IMR-90 (cell line): ENCODE data around the gene ADAMTS18. TPM values are rescaled to one million over a fixed set of nuclear protein-coding genes. Genes with fewer than 3 reads are reported as not detected.

Experiments used
- ATAC-seq: fragments of 200-7000 bp; cut with Tn5 transposase; 2 replicates; pipeline ENCODE4 v1.9.1; 2020; ENCODE audit warnings: low read depth, mild to moderate bottlenecking, moderate library complexity
- BruUV-seq: library from RNA; stranded (reverse); fragments of 400-500 nt; replicated peaks from 2 replicates; lab custom pipeline; 2021; lab: Mats Ljungman, UMichigan
- CTCF ChIA-PET: fragments of 300-600 bp; formaldehyde crosslinking; extraction: SDS; loops from one replicate; lab custom pipeline; 2021; ENCODE audit warnings: antibody characterized with exemption; lab: Yijun Ruan, JAX
- POLR2A ChIA-PET: fragments of 300-600 bp; sonication (Branson Sonifier 250); formaldehyde crosslinking; loops from one replicate; lab custom pipeline; 2022; ENCODE audit warnings: antibody characterized with exemption; ENCODE audit not compliant: unreplicated experiment; lab: Charles Lee
- DNase-seq: peaks from one replicate; pipeline ENCODE4 v3.0.0; 2013
- H2AFZ ChIP-seq: replicated peaks from 2 replicates; pipeline ENCODE3; 2013; ENCODE audit warnings: low read length, mild to moderate bottlenecking; ENCODE audit not compliant: poor library complexity
- H2AK5ac ChIP-seq: 2 replicates; pipeline ENCODE4 v1.6.1; 2013; ENCODE audit warnings: low read depth, low read length, inconsistent platforms
- H2AK9ac ChIP-seq: replicated peaks from 2 replicates; pipeline ENCODE3; 2013; ENCODE audit warnings: mild to moderate bottlenecking, low read depth, low read length, moderate library complexity; ENCODE audit not compliant: poor library complexity
- H2BK120ac ChIP-seq: 2 replicates; pipeline ENCODE4 v1.6.1; 2013; ENCODE audit warnings: low read depth, low read length, inconsistent platforms
- H2BK15ac ChIP-seq: 3 replicates; pipeline ENCODE4 v1.6.1; 2013; ENCODE audit warnings: low read depth, low read length, inconsistent platforms
- H2BK20ac ChIP-seq: 2 replicates; pipeline ENCODE4 v1.6.1; 2013; ENCODE audit warnings: low read depth, mild to moderate bottlenecking, inconsistent platforms, low read length, moderate library complexity
- H2BK5ac ChIP-seq: 2 replicates; pipeline ENCODE4 v1.6.1; 2013; ENCODE audit warnings: mild to moderate bottlenecking, low read depth, low read length, inconsistent platforms; ENCODE audit not compliant: poor library complexity, severe bottlenecking
- H3K14ac ChIP-seq: replicated peaks from 2 replicates; pipeline ENCODE4 v1.6.1; 2013; ENCODE audit warnings: low read depth, low read length, inconsistent platforms
- H3K18ac ChIP-seq: 2 replicates; pipeline ENCODE4 v1.6.1; 2013; ENCODE audit warnings: low read depth, low read length, control low read depth
- H3K23ac ChIP-seq: 2 replicates; pipeline ENCODE4 v1.6.1; 2013; ENCODE audit warnings: low read depth, low read length, inconsistent platforms
- H3K27ac ChIP-seq: 2 replicates; pipeline ENCODE4 v1.5.1; 2013; ENCODE audit warnings: mild to moderate bottlenecking, control low read depth, low read length; ENCODE audit not compliant: insufficient read depth
- H3K27me3 ChIP-seq: 2 replicates; pipeline ENCODE4 v1.6.1; 2013; ENCODE audit warnings: low read length; ENCODE audit not compliant: control insufficient read depth, insufficient read depth
- H3K36me3 ChIP-seq: 2 replicates; pipeline ENCODE4 v1.6.1; 2013; ENCODE audit warnings: low read length, mixed read lengths; ENCODE audit not compliant: control insufficient read depth, insufficient read depth
- H3K4ac ChIP-seq: 2 replicates; pipeline ENCODE4 v1.6.1; 2013; ENCODE audit warnings: low read depth, low read length, inconsistent platforms
- H3K4me1 ChIP-seq: 2 replicates; pipeline ENCODE4 v1.6.1; 2013; ENCODE audit warnings: low read length, mixed read lengths; ENCODE audit not compliant: control insufficient read depth, insufficient read depth
- H3K4me2 ChIP-seq: 2 replicates; pipeline ENCODE4 v1.6.1; 2013; ENCODE audit warnings: low read depth, mild to moderate bottlenecking, control low read depth, low read length, moderate library complexity
- H3K4me3 ChIP-seq: 2 replicates; pipeline ENCODE4 v1.5.1; 2013; ENCODE audit warnings: low read depth, mild to moderate bottlenecking, control low read depth, low read length, moderate library complexity; ENCODE audit not compliant: insufficient read depth
- H3K56ac ChIP-seq: 2 replicates; pipeline ENCODE4 v1.6.1; 2013; ENCODE audit warnings: low read length, inconsistent platforms; ENCODE audit not compliant: insufficient read depth; ENCODE audit errors: extremely low read depth
- H3K79me1 ChIP-seq, 2 experiments: 2 replicates each; pipeline ENCODE4 v1.6.1; 2013; ENCODE audit warnings: low read length in 2 of 2, inconsistent platforms in 1 of 2, low read depth in 1 of 2
- H3K9ac ChIP-seq: 2 replicates; pipeline ENCODE4 v1.6.1; 2013; ENCODE audit warnings: low read depth, low read length, control low read depth
- H3K9me1 ChIP-seq: 2 replicates; pipeline ENCODE4 v1.6.1; 2013; ENCODE audit warnings: low read length, inconsistent platforms; ENCODE audit not compliant: insufficient read depth
- H3K9me3 ChIP-seq: 2 replicates; pipeline ENCODE4 v1.6.1; 2013; ENCODE audit warnings: low read length; ENCODE audit not compliant: control insufficient read depth, insufficient read depth
- H4K20me1 ChIP-seq: 2 replicates; pipeline ENCODE4 v1.6.1; 2013; ENCODE audit warnings: low read length, inconsistent platforms; ENCODE audit not compliant: insufficient read depth
- H4K5ac ChIP-seq: 2 replicates; pipeline ENCODE4 v1.6.1; 2013; ENCODE audit warnings: mild to moderate bottlenecking, low read depth, low read length, control low read depth
- H4K8ac ChIP-seq, 2 experiments: 2 replicates each; pipeline ENCODE4 v1.6.1; 2013; ENCODE audit warnings: low read depth in 2 of 2, low read length in 2 of 2, control low read depth in 1 of 2, inconsistent platforms in 1 of 2
- H4K91ac ChIP-seq: 2 replicates; pipeline ENCODE4 v1.6.1; 2013; ENCODE audit warnings: low read depth, low read length, inconsistent platforms; ENCODE audit not compliant: insufficient read depth
- BHLHE40 ChIP-seq: fragments of 150-350 bp; IDR thresholded peaks from 2 replicates; pipeline ENCODE4 v1.6.1; 2016; ENCODE audit warnings: mild to moderate bottlenecking, low read depth, low read length
- CEBPB ChIP-seq: IDR thresholded peaks from 2 replicates; pipeline ENCODE4 v1.6.1; 2012; ENCODE audit warnings: low read depth, low read length, improper control_type of control experiment
- CHD1 ChIP-seq: IDR thresholded peaks from 2 replicates; pipeline ENCODE4 v1.6.1; 2012; ENCODE audit warnings: low read depth, low read length, improper control_type of control experiment
- CTCF ChIP-seq: conservative IDR thresholded peaks from 2 replicates; pipeline ENCODE4 v1.5.1; 2012; ENCODE audit warnings: mild to moderate bottlenecking, low read depth, low read length, improper control_type of control experiment
- FOS ChIP-seq: fragments of 150-350 bp; IDR thresholded peaks from 2 replicates; pipeline ENCODE4 v1.6.1; 2016; ENCODE audit warnings: low read depth, low read length
- MAFK ChIP-seq: IDR thresholded peaks from 2 replicates; pipeline ENCODE4 v1.6.1; 2012; ENCODE audit warnings: low read depth, low read length, improper control_type of control experiment
- MAZ ChIP-seq: IDR thresholded peaks from 2 replicates; pipeline ENCODE4 v1.6.1; 2012; ENCODE audit warnings: low read depth, mild to moderate bottlenecking, low read length, improper control_type of control experiment, moderate library complexity, borderline replicate concordance
- MXI1 ChIP-seq: IDR thresholded peaks from 2 replicates; pipeline ENCODE4 v1.6.1; 2012; ENCODE audit warnings: low read depth, mild to moderate bottlenecking, low read length, moderate library complexity, borderline replicate concordance
- NFE2L2 ChIP-seq: fragments of 150-350 bp; IDR thresholded peaks from 2 replicates; pipeline ENCODE4 v1.6.1; 2016; ENCODE audit warnings: low read depth, mild to moderate bottlenecking, low read length
- POLR2A ChIP-seq: IDR thresholded peaks from 2 replicates; pipeline ENCODE4 v1.6.1; 2012; ENCODE audit warnings: mild to moderate bottlenecking, low read depth, low read length
- RCOR1 ChIP-seq: IDR thresholded peaks from 2 replicates; pipeline ENCODE4 v1.6.1; 2012; ENCODE audit warnings: mild to moderate bottlenecking, low read length, improper control_type of control experiment; ENCODE audit not compliant: insufficient replicate concordance
- RFX5 ChIP-seq: IDR thresholded peaks from 2 replicates; pipeline ENCODE4 v1.8.0; 2012; ENCODE audit warnings: low read depth, mild to moderate bottlenecking, low read length, moderate library complexity
- SMC3 ChIP-seq: fragments of 150-350 bp; IDR thresholded peaks from 2 replicates; pipeline ENCODE4 v1.6.1; 2016; ENCODE audit warnings: low read depth, mild to moderate bottlenecking, antibody characterized with exemption, low read length, moderate library complexity
- USF2 ChIP-seq: fragments of 150-350 bp; IDR thresholded peaks from 2 replicates; pipeline ENCODE4 v1.6.1; 2017; ENCODE audit warnings: mild to moderate bottlenecking, antibody characterized with exemption, low read length, low read depth
- WGBS, 2 experiments: methylation state at CpG; one replicate each; pipeline versions ENCODE4 v1.1.5 to v1.1.7; 2013; ENCODE audit warnings: missing lambda C conversion rate in 2 of 2; ENCODE audit not compliant: insufficient read length in 1 of 2; ENCODE audit errors: extremely low coverage in 2 of 2; 5-methylcytosine and 5-hydroxymethylcytosine counted together
- dilution Hi-C: fragments of 300-500 bp; cut with HindIII; formaldehyde crosslinking; loops from one replicate; pipeline ENCODE4 v1.14.3; 2018; ENCODE audit warnings: low sequenced_read_pairs; ENCODE audit not compliant: unreplicated experiment
- in situ Hi-C: fragments of 300-500 bp; cut with MboI; formaldehyde crosslinking; loops from 3 replicates; pipeline ENCODE4 v1.14.3; 2019; ENCODE audit warnings: low sequenced_read_pairs, inconsistent platforms, mixed read lengths
- intact Hi-C: fragments of 100-400 bp; cut with micrococcal nuclease; formaldehyde crosslinking; loops from 2 replicates; pipeline ENCODE4 v1.10.0; 2022
- polyA plus RNA-seq, 3 experiments: library from polyadenylated mRNA; depleted of rRNA; stranded (reverse); fragments of >200 nt; gene quantifications; 2 replicates each; pipeline ENCODE4 v1.2.3, GENCODE V29; 2012; ENCODE audit warnings: low replicate concordance in 1 of 3
- total RNA-seq: library from RNA; depleted of rRNA; stranded (reverse); fragments of >200 nt; gene quantifications from 2 replicates; pipeline ENCODE4 v1.2.3, GENCODE V29; 2012
- TF ChIP-seq, protein P1 (sequence below): fragments of 150-350 bp; IDR thresholded peaks from 2 replicates; pipeline ENCODE4 v1.6.1; 2016; ENCODE audit warnings: low read depth, mild to moderate bottlenecking, low read length, moderate library complexity, borderline replicate concordance

Gene ADAMTS18
- total and polyA plus RNA-seq, 2 of the 4 experiments (the other 2 are of a cell fraction), result not detected

GRCh38 chr16:77344341-77344740 is 90.5 kb downstream of the ADAMTS18 start:
- in situ Hi-C loops, result no loop called here
- dilution Hi-C loops, result no loop called here
- H3K36me3 ChIP-seq, result no peaks in the 10 kb centered on the region
- ATAC-seq, result no peak
- no peak for TF ChIP-seq SMC3
- no peak for TF ChIP-seq CEBPB
- no peak for TF ChIP-seq USF2
- no peak for TF ChIP-seq MXI1
- no peak for TF ChIP-seq CHD1
- TF ChIP-seq MAFK, result no peak
- no peak for TF ChIP-seq RFX5
- TF ChIP-seq MAZ, result no peak
- no peak for TF ChIP-seq POLR2A
- TF ChIP-seq, protein P1, sequence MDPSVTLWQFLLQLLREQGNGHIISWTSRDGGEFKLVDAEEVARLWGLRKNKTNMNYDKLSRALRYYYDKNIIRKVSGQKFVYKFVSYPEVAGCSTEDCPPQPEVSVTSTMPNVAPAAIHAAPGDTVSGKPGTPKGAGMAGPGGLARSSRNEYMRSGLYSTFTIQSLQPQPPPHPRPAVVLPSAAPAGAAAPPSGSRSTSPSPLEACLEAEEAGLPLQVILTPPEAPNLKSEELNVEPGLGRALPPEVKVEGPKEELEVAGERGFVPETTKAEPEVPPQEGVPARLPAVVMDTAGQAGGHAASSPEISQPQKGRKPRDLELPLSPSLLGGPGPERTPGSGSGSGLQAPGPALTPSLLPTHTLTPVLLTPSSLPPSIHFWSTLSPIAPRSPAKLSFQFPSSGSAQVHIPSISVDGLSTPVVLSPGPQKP, result no peak
- TF ChIP-seq BHLHE40, result no peak
- no peak for TF ChIP-seq FOS
- TF ChIP-seq RCOR1, result no peak
- no peak for TF ChIP-seq NFE2L2
- no peak for TF ChIP-seq CTCF
- no peak overlapping the region for H3K4me2 ChIP-seq
- POLR2A ChIA-PET, result no interaction called here
- H4K8ac ChIP-seq, result no peak overlapping the region
- H4K5ac ChIP-seq, result no peak overlapping the region
- H3K9me1 ChIP-seq, result no peaks in the 10 kb centered on the region
- no peak overlapping the region for H2AK5ac ChIP-seq
- H3K4me1 ChIP-seq, result no peaks in the 10 kb centered on the region
- no peak overlapping the region for H2AK9ac ChIP-seq
- no peak overlapping the region for H2AFZ ChIP-seq
- H2BK5ac ChIP-seq, result no peak overlapping the region
- H3K23ac ChIP-seq, result no peak overlapping the region
- no peak for DNase-seq
- no peak overlapping the region for H3K18ac ChIP-seq
- H2BK15ac ChIP-seq, result no peak overlapping the region
- H3K27me3 ChIP-seq, result no peaks in the 10 kb centered on the region
- H3K9me3 ChIP-seq, result no peaks in the 10 kb centered on the region
- H3K9ac ChIP-seq, result no peak overlapping the region
- no peak overlapping the region for H3K4me3 ChIP-seq
- H3K79me1 ChIP-seq, result no peaks in the 10 kb centered on the region
- H3K14ac ChIP-seq, result no peak overlapping the region
- no peak overlapping the region for H4K91ac ChIP-seq
- H3K4ac ChIP-seq, result no peak overlapping the region
- H4K20me1 ChIP-seq, result no peaks in the 10 kb centered on the region
- CTCF ChIA-PET, result no interaction called here
- H2BK20ac ChIP-seq, result no peak overlapping the region
- H3K56ac ChIP-seq, result no peak overlapping the region
- H2BK120ac ChIP-seq, result no peak overlapping the region
- H3K27ac ChIP-seq, result no peak overlapping the region
- WGBS, 2 experiments, result no CpG with 5 or more reads among the region's 6 CpGs
- intact Hi-C loops, result no loop called here
- BruUV-seq, result no TSS peak
